GM18951 (cell line): ENCODE measurements around the gene C5orf58.

Experiments used
- POLR2A ChIP-seq: IDR thresholded peaks from 4 replicates; pipeline ENCODE4 v1.6.1; 2011; ENCODE audit warnings: mild to moderate bottlenecking; ENCODE audit not compliant: insufficient read length, insufficient read depth; ENCODE audit errors: extremely low read depth
- in situ Hi-C: fragments of 300-500 bp; cut with MboI; formaldehyde crosslinking; loops from one replicate; pipeline ENCODE4 v1.12.0; 2022; ENCODE audit warnings: low sequenced_read_pairs, mixed read lengths, inconsistent platforms; ENCODE audit not compliant: unreplicated experiment

C5orf58 gene, protein sequence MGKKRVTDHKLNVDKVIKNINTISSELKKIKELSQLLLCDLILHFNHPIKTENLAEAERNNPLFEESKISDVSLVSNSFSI

DNA sequence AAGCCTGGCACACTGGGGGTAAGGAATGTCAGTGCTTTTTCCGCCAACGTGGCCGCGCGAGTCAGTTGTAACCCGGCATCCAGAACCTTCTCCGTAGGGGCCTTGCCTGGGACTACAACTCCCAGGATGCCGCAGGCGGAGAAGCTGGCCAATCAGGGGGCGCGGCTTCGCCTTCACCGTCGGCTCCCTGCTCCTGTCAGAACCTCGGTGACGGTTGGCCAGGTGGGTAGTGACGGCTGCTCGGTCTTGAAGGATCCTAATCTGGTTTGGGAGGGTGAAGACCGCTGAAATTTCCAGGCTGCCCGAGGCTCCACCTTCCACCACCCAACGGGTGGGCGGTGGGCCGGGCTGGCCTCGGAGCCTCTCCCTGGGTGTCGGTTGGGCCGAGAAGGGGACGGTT, at the start of gene C5orf58:
Gene C5orf58 (plus strand): TSS at position 200 of the 400 bp plus-strand sequence. CDS start 1,992 bp downstream, outside the sequence.
- in situ Hi-C loops = loop anchor here (25.0 kb wide), 1 partner anchor 380 kb away; no protein-coding TSS in a partner anchor
- TF ChIP-seq POLR2A = no peak

DNA sequence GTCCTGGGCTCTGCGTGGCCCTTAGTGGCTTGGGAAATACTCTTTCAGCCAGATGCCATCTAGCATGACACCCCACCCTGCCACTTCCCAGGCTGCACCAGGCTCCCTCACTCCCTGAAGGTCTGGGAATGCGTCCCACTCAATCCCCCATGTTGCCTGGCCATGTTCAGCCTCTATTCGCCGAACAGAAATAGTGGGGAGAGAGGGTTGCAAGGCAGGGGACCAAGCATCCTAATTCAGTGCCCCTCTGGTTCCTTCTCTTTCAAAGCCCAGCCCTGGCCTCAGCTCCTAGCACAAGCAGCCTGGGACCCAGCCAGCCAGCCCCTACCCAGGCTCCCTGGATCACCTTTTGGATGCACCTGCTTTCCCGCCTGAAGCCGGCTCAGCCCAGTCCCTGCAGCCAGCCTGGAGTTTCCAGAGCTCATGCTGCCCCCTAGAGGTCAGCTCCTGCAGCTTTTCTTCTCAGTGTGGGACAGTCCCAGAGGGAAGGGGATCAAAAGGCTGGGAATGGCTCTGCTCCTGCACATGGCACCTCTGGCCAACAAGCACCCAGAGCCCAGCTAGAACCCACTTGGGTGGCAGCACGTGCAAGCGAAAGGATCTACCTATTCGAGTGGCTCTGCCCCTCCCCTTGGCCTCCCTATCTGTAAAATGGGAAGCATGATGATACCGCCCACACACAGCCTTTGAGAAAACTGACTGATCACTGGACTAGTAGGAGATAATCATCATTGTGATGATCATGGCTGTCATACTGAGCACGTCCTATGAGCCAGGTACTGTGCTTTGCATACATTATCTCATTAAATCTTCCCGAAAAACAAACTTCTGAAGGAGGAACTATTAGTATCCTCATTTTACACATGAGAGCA, 48.7 kb upstream of the C5orf58 start:
- TF ChIP-seq POLR2A = no peak
- in situ Hi-C loops = loop anchor here (10.0 kb wide), 1 partner anchor 79 kb away; the partner anchor contains the start of gene FOXI1

GRCh38 chr5:170184737-170185136, 48.0 kb upstream of the C5orf58 start:
- TF ChIP-seq POLR2A = no peak

GRCh38 chr5:170186156-170186555, 46.6 kb upstream of the C5orf58 start:
- in situ Hi-C loops = loop anchor here (10.0 kb wide), 1 partner anchor 81 kb away; the partner anchor contains the start of gene FOXI1
- TF ChIP-seq POLR2A = no peak

More at GRCh38 chr5:170184737-170185136, 48.0 kb upstream of the C5orf58 start:
- in situ Hi-C loops = loop anchor here (10.0 kb wide), 1 partner anchor 80 kb away; the partner anchor contains the start of gene FOXI1

DNA sequence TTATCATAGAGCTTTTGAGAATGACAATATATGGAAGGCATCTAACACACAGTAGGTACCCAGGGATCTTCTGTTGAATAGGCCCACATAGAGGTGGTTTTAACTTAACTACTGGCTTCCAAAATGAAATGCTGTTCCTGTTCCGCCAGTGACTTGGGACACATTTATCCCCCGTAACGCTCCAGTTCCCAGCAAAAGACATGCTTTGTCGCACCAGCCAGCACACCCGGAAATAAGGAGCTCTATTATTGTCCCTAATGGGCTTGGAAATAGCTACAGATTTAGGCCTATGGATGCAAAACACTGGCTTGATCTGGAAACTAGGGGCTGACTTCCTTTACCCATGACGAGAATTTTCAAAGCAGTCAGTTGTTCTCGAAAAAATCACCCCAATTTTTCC, 45.9 kb upstream of the C5orf58 start:
- in situ Hi-C loops = loop anchor here (10.0 kb wide), 1 partner anchor 82 kb away; the partner anchor contains the start of gene FOXI1
- no peak for TF ChIP-seq POLR2A

- TF ChIP-seq POLR2A = no peak
- in situ Hi-C loops = no loop called here
These were observed 42.2 kb upstream of the C5orf58 start for GRCh38 chr5:170190436-170191134.

DNA sequence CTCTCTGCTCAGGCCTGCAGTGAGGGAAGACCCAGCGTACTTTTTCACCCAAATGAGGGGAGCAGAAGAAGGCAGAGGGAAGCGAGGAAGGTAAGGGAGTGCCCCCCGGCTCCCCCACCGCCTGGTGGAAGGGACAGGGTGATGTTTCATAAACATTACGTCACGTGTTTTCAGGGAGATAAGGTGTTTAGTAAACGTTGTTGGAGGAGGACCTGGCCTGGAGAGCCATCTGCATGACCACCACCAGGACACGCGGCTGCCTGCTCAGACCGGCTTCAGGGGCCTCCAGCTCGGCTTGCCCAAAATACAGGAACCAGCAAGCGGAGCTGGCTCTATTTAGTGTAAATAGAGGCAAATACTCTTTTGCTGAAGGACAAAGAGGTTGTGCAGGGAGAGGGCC, 40.0 kb upstream of the C5orf58 start:
- no peak for TF ChIP-seq POLR2A
- in situ Hi-C loops = no loop called here

GRCh38 chr5:170195961-170196360, 36.8 kb upstream of the C5orf58 start:
- TF ChIP-seq POLR2A = no peak
- in situ Hi-C loops = no loop called here

DNA sequence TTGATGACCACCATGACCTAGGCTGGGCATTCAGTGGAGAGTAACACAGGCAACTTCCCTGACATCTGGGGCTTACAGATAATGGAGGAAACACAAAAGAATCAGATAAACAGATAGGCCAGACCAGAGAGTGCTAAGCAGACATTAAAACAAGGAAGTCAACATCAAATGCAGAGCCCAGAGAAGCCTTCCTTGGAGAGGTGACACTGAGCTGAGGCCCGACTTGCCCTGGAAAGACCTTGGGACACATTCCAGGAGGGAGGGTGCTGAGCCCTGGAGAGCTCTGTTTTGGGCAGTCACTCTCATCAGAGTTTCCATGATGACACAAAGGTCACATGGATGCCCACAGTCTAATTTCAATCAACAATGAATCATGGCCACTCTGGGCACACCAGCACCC, 31.9 kb upstream of the C5orf58 start:
- TF ChIP-seq POLR2A = no peak
- in situ Hi-C loops = no loop called here

DNA sequence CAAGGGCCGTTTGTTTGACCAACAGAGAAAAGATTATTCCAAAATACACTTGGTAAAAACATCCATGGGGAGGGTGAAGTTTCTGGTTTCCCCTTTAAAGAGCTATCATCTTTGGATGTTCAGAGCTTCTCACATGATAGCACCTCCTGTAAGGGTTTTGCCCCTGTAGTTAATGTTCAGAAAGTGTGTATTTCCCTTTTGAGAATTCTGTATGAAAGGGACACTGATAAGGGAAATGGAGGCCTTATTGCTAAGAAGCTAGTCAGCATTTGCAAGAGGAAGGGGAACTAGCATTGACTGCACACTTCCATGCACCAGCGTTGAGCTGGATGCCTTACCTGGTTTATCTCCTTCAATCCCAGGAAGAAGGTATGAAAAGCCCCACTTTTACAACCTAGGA, 31.5 kb upstream of the C5orf58 start:
- TF ChIP-seq POLR2A = no peak
- in situ Hi-C loops = no loop called here

DNA sequence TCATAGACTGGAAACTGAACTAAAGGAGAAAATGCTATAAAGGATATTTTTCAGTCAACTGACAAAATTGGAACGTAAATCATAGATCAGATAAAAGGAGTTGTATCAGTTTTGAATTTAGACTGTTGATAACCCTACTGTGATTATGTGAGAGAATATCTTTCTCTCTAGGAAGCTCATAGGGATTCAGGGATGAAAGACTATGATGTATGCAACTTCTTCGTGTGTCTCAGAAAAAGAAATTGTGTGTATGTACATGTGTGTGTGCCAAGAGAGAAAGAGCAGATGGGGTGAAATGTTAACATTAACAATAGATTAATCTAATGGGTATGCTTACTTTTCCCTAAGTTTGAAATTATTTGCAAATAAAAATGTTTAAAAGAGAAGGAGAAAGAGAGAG, 30.7 kb upstream of the C5orf58 start:
- no peak for TF ChIP-seq POLR2A
- in situ Hi-C loops = no loop called here

- in situ Hi-C loops = no loop called here
These were observed 28.6 kb upstream of the C5orf58 start for GRCh38 chr5:170204202-170204601.

DNA sequence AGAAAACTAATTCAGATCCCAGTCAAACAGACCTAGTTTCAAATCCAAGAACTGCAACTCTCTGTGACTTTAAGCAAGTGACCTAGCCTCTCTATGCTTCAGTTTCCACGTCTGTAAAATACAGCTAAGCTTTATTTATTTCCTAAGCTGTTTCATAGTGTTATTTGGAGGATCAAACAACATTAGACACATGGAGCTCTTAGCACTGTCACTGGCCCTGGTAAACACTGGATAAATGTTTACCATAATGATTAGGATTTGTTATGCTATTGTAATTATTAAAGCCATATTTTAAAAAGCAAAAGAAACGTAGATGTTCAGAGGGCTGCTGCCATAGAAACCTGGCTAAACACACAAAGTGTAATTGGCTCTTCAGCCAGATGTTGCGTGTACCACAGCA, 26.6 kb upstream of the C5orf58 start:
- in situ Hi-C loops = no loop called here
- no peak for TF ChIP-seq POLR2A

More at GRCh38 chr5:170204202-170204601, 28.6 kb upstream of the C5orf58 start:
- no peak for TF ChIP-seq POLR2A
